ENCODE measurements around the gene PPFIBP1. TPM values are rescaled to one million over a fixed set of nuclear protein-coding genes. Genes with fewer than 3 reads are reported as not detected.

PPFIBP1 gene
- total and polyA plus RNA-seq, 4 donors, result 13.6 to 150 (median 63.1) TPM

- DNase-seq (no peak), ATAC-seq (ENCODE audit: insufficient read depth, low FRiP score) (no peak)
- no peak overlapping the region for H3K4me3 ChIP-seq
- 73 to 86% methylated on average over 7 of the region's 7 CpGs for WGBS, 2 donors
- TF ChIP-seq CTCF (IDR thresholded peaks at IDR 0.05; ENCODE audit: control extremely low read depth, extremely low read depth), result no peak
- H3K27ac ChIP-seq (ENCODE audit: low read depth in 1 of 2, low read length in 1 of 2), result no peak overlapping the region
- H3K27me3 ChIP-seq (ENCODE audit: control insufficient read depth in 3 of 3, insufficient read depth in 3 of 3, low read length in 2 of 3), result no peaks in the 10 kb centered on the region
- no peaks in the 10 kb centered on the region for H3K9me3 ChIP-seq (ENCODE audit: control insufficient read depth in 4 of 4, insufficient read depth in 3 of 4, low read length in 3 of 4)
- peaks cover 0 to 21% (median 5%) of the 10 kb centered on the region in 5 donors for H3K4me1 ChIP-seq (ENCODE audit: control insufficient read depth in 5 of 5, insufficient read depth in 5 of 5, low read length in 5 of 5)
- no peaks in the 10 kb centered on the region for H3K36me3 ChIP-seq (ENCODE audit: control insufficient read depth in 4 of 4, insufficient read depth in 4 of 4, low read length in 4 of 4)
- no peak overlapping the region for H3K9ac ChIP-seq (ENCODE audit: insufficient read depth in 1 of 2, low read length in 2 of 2)
Observed at GRCh38 chr12:27517961-27518665, 5.9 kb upstream of the PPFIBP1 start.

GRCh38 chr12:27521066-27521465, 2.9 kb upstream of the PPFIBP1 start:
- Histone ChIP-seq H3K4me1 (ENCODE audit: control insufficient read depth in 5 of 5, insufficient read depth in 5 of 5, low read length in 5 of 5) (peaks cover 0 to 33% (median 5%) of the 10 kb centered on the region in 5 donors), H3K9ac (ENCODE audit: insufficient read depth in 1 of 2, low read length in 2 of 2) (no peak overlapping the region), H3K27ac (ENCODE audit: low read depth in 1 of 2, low read length in 1 of 2) (peak overlapping the region in 1 of 2 donors; percentile 57), H3K27me3 (ENCODE audit: control insufficient read depth in 3 of 3, insufficient read depth in 3 of 3, low read length in 2 of 3) (no peaks in the 10 kb centered on the region), H3K36me3 (ENCODE audit: control insufficient read depth in 4 of 4, insufficient read depth in 4 of 4, low read length in 4 of 4) (no peaks in the 10 kb centered on the region), H3K4me3 (no peak overlapping the region), H3K9me3 (ENCODE audit: control insufficient read depth in 4 of 4, insufficient read depth in 3 of 4, low read length in 3 of 4) (no peaks in the 10 kb centered on the region)
- ATAC-seq (ENCODE audit: insufficient read depth, low FRiP score) (no peak), DNase-seq (peak; percentile 74 to 92 (median 88))
- no peak for TF ChIP-seq CTCF (IDR thresholded peaks at IDR 0.05; ENCODE audit: control extremely low read depth, extremely low read depth)
- WGBS, 2 donors, result 53 to 67% methylated on average over 4 of the region's 4 CpGs

GRCh38 chr12:27521981-27522380, 2.0 kb upstream of the PPFIBP1 start:
- Histone ChIP-seq H3K9ac (ENCODE audit: insufficient read depth in 1 of 2, low read length in 2 of 2) (no peak overlapping the region), H3K27ac (ENCODE audit: low read depth in 1 of 2, low read length in 1 of 2) (peak overlapping the region in 1 of 2 donors; percentile 39), H3K27me3 (ENCODE audit: control insufficient read depth in 3 of 3, insufficient read depth in 3 of 3, low read length in 2 of 3) (no peaks in the 10 kb centered on the region), H3K36me3 (ENCODE audit: control insufficient read depth in 4 of 4, insufficient read depth in 4 of 4, low read length in 4 of 4) (no peaks in the 10 kb centered on the region), H3K9me3 (ENCODE audit: control insufficient read depth in 4 of 4, insufficient read depth in 3 of 4, low read length in 3 of 4) (no peaks in the 10 kb centered on the region), H3K4me3 (no peak overlapping the region), H3K4me1 (ENCODE audit: control insufficient read depth in 5 of 5, insufficient read depth in 5 of 5, low read length in 5 of 5) (peaks cover 3 to 35% (median 5%) of the 10 kb centered on the region in 5 donors)
- no peak for TF ChIP-seq CTCF (IDR thresholded peaks at IDR 0.05; ENCODE audit: control extremely low read depth, extremely low read depth)
- no peak for ATAC-seq (ENCODE audit: insufficient read depth, low FRiP score)
- 84 to 91% methylated on average over 4 of the region's 4 CpGs for WGBS, 2 donors
- DNase-seq, result no peak

- Histone ChIP-seq H3K4me1 (ENCODE audit: control insufficient read depth in 5 of 5, insufficient read depth in 5 of 5, low read length in 5 of 5) (peaks cover 8 to 43% (median 9%) of the 10 kb centered on the region in 5 donors), H3K36me3 (ENCODE audit: control insufficient read depth in 4 of 4, insufficient read depth in 4 of 4, low read length in 4 of 4) (no peaks in the 10 kb centered on the region), H3K9me3 (ENCODE audit: control insufficient read depth in 4 of 4, insufficient read depth in 3 of 4, low read length in 3 of 4) (no peaks in the 10 kb centered on the region), H3K4me3 (peak overlapping the region; percentile 61), H3K27ac (ENCODE audit: low read depth in 1 of 2, low read length in 1 of 2) (peak overlapping the region; percentile 92 to 95), H3K9ac (ENCODE audit: insufficient read depth in 1 of 2, low read length in 2 of 2) (peak overlapping the region; percentile 74 to 93), H3K27me3 (ENCODE audit: control insufficient read depth in 3 of 3, insufficient read depth in 3 of 3, low read length in 2 of 3) (no peaks in the 10 kb centered on the region)
- no peak for DNase-seq
- 1% methylated on average over 6 of the region's 6 CpGs for WGBS, 2 donors
- ATAC-seq (ENCODE audit: insufficient read depth, low FRiP score), result no peak
- no peak for TF ChIP-seq CTCF (IDR thresholded peaks at IDR 0.05; ENCODE audit: control extremely low read depth, extremely low read depth)
Observed at GRCh38 chr12:27523305-27523641, 733 bp upstream of the PPFIBP1 start.

Measured in lung (tissue), 12 donors.